HepG2 (cell line): Measurements from ENCODE around the gene INPP4B. TPM values are rescaled to one million over a fixed set of nuclear protein-coding genes. Genes with fewer than 3 reads are reported as not detected.

Source experiments
- ATAC-seq: fragments of 200-7000 bp; cut with Tn5 transposase; 3 replicates; pipeline ENCODE4 v1.9.1; 2020; ENCODE audit warnings: mild to moderate bottlenecking, moderate library complexity
- BruUV-seq: library from RNA; stranded (reverse); fragments of 400-500 nt; replicated peaks from 2 replicates; lab custom pipeline; 2021; lab: Mats Ljungman, UMichigan
- CTCF ChIA-PET: fragments of 300-600 bp; formaldehyde crosslinking; extraction: SDS; loops from one replicate; lab custom pipeline; 2021; ENCODE audit warnings: low total read pairs, inconsistent platforms, low intra/inter-chr PET ratio; lab: Yijun Ruan, JAX
- POLR2A ChIA-PET: fragments of 350-600 bp; sonication (Branson Sonifier 250); formaldehyde crosslinking; loops from one replicate; lab custom pipeline; 2020; ENCODE audit warnings: antibody characterized with exemption, inconsistent platforms; lab: Yijun Ruan, JAX
- DNase-seq: peaks from one replicate; pipeline ENCODE4 v3.0.0-alpha.2; 2015; ENCODE audit warnings: low spot score
- FAIRE-seq: peaks from 3 replicates; lab custom pipeline; 2011; peaks lifted over from hg19 to GRCh38; lab: Jason Lieb, UNC
- H2AFZ ChIP-seq: one replicate; pipeline ENCODE4 v1.6.1; 2011; ENCODE audit warnings: low read length, inconsistent platforms
- H3K27ac ChIP-seq: fragments of 300-600 bp; 3 replicates; pipeline ENCODE4 v1.8.0; 2011; ENCODE audit warnings: mixed run types, mild to moderate bottlenecking, mixed read lengths, low read length, inconsistent platforms; ENCODE audit not compliant: insufficient read depth; ENCODE audit errors: extremely low read length
- H3K27me3 ChIP-seq, 2 experiments: fragments of 200-600 bp in 1 of 2; 2 replicates in 1 of 2; 3 replicates in 1 of 2; pipeline versions ENCODE4 v1.6.0 to v1.8.0; 2011; ENCODE audit warnings: low read length in 2 of 2, mild to moderate bottlenecking in 2 of 2, moderate library complexity in 2 of 2, inconsistent platforms in 1 of 2; ENCODE audit not compliant: insufficient read depth in 2 of 2, control insufficient read depth in 1 of 2
- H3K36me3 ChIP-seq, 2 experiments: fragments of 200-600 bp in 1 of 2; replicated peaks in 1 of 2; 2 replicates in 1 of 2; 3 replicates in 1 of 2; pipeline versions ENCODE4 v1.5.1 to v1.8.0; 2011; ENCODE audit warnings: low read length in 2 of 2, inconsistent platforms in 1 of 2; ENCODE audit not compliant: insufficient read depth in 2 of 2, control insufficient read depth in 1 of 2
- H3K4me1 ChIP-seq: 2 replicates; pipeline ENCODE4 v1.5.1; 2012; ENCODE audit warnings: low read length, inconsistent platforms; ENCODE audit not compliant: insufficient read depth
- H3K4me2 ChIP-seq: 2 replicates; pipeline ENCODE4 v1.6.0; 2011; ENCODE audit warnings: low read depth, low read length, inconsistent platforms
- H3K4me3 ChIP-seq, 3 experiments: fragments of 200-600 bp in 1 of 3; sonication (generic), shearing (Covaris generic) in 1 of 3; replicated peaks in 1 of 3; 2 replicates each; pipeline ENCODE4 v1.5.1; 2011 to 2016; ENCODE audit warnings: low read length in 3 of 3, inconsistent platforms in 2 of 3, low read depth in 2 of 3, mild to moderate bottlenecking in 2 of 3, control low read depth in 1 of 3, mixed read lengths in 1 of 3; ENCODE audit not compliant: insufficient read depth in 1 of 3
- H3K79me2 ChIP-seq: one replicate; pipeline ENCODE4 v1.6.1; 2011; ENCODE audit warnings: low read length, inconsistent platforms; ENCODE audit not compliant: insufficient read depth
- H3K9ac ChIP-seq: 2 replicates; pipeline ENCODE4 v1.6.0; 2011; ENCODE audit warnings: mild to moderate bottlenecking, low read depth, low read length, inconsistent platforms; ENCODE audit not compliant: insufficient read depth
- H3K9me3 ChIP-seq: 2 replicates; pipeline ENCODE4 v1.5.1; 2012; ENCODE audit warnings: mild to moderate bottlenecking, low read length
- H4K20me1 ChIP-seq: 2 replicates; pipeline ENCODE4 v1.6.0; 2011; ENCODE audit warnings: inconsistent platforms, mild to moderate bottlenecking, low read length, moderate library complexity; ENCODE audit not compliant: insufficient read depth
- FOXP1 ChIP-seq, 2 experiments: fragments of 450-650 bp in 1 of 2; IDR thresholded peaks; 2 replicates each; pipeline ENCODE4 v1.6.1; 2017 to 2018; ENCODE audit warnings: antibody characterized with exemption in 1 of 2
- KMT2B ChIP-seq: IDR thresholded peaks from 2 replicates; pipeline ENCODE4 v1.6.1; 2016; ENCODE audit warnings: missing genetic modification reagents, missing compliant biosample characterization
- MLLT10 ChIP-seq: sonication (generic); formaldehyde crosslinking; IDR thresholded peaks from 2 replicates; pipeline ENCODE4 v1.4.0; 2020; ENCODE audit warnings: missing genetic modification reagents
- NCOA1 ChIP-seq: sonication (generic); formaldehyde crosslinking; IDR thresholded peaks from 2 replicates; pipeline ENCODE4 v1.9.0; 2021; ENCODE audit warnings: missing genetic modification reagents
- PAWR ChIP-seq: sonication (generic); formaldehyde crosslinking; IDR thresholded peaks from 2 replicates; pipeline ENCODE4 v1.4.0; 2020; ENCODE audit warnings: missing genetic modification reagents, mild to moderate bottlenecking, borderline replicate concordance
- REPIN1 ChIP-seq: sonication (generic); formaldehyde crosslinking; IDR thresholded peaks from 2 replicates; pipeline ENCODE4 v1.8.0; 2022; ENCODE audit warnings: missing genetic modification reagents, low read depth, mild to moderate bottlenecking, borderline replicate concordance
- RFX5 ChIP-seq: IDR thresholded peaks from 2 replicates; pipeline ENCODE4 v1.6.1; 2011; ENCODE audit warnings: low read depth, low read length, improper control_type of control experiment
- ZBTB20 ChIP-seq: sonication (generic); formaldehyde crosslinking; IDR thresholded peaks from 2 replicates; pipeline ENCODE4 v1.8.1; 2023; ENCODE audit warnings: missing genetic modification reagents, low read depth, mild to moderate bottlenecking, borderline replicate concordance
- ZBTB7A ChIP-seq: sonication (generic); formaldehyde crosslinking; IDR thresholded peaks from 2 replicates; pipeline ENCODE4 v1.8.0; 2022; ENCODE audit warnings: mild to moderate bottlenecking, missing genetic modification reagents
- ZFP90 ChIP-seq: sonication (generic); formaldehyde crosslinking; IDR thresholded peaks from 2 replicates; pipeline ENCODE4 v1.8.0; 2022; ENCODE audit warnings: missing genetic modification reagents, mild to moderate bottlenecking, inconsistent platforms, borderline replicate concordance
- WGBS: methylation state at CpG from one replicate; pipeline ENCODE4 v1.1.6; 2017; ENCODE audit warnings: low lambda C conversion rate; 5-methylcytosine and 5-hydroxymethylcytosine counted together
- in situ Hi-C: cut with HindIII; loops from 2 replicates; pipeline ENCODE4 v1.10.0; 2017; ENCODE audit warnings: low pct_unique_long_range_greater_than_20kb; ENCODE audit not compliant: extremely low pct_ligation_motif_present
- intact Hi-C: fragments of 100-400 bp; cut with micrococcal nuclease; formaldehyde crosslinking; loops from one replicate; pipeline ENCODE4 v1.10.0; 2022; ENCODE audit not compliant: unreplicated experiment
- polyA plus RNA-seq, 8 experiments: library from polyadenylated mRNA; depleted of rRNA in 3 of 8; stranded (reverse) in 7 of 8; unstranded in 1 of 8; fragments of >200 nt; fragmentation: Illumina TruSeq in 4 of 8; extraction: Trizol in 4 of 8; gene quantifications; 2 replicates each; pipeline versions ENCODE4 v1.2.1 to v1.2.3, GENCODE V29; 2011 to 2016; ENCODE audit warnings: low read depth in 4 of 8, missing spikeins in 1 of 8, mixed read lengths in 1 of 8; ENCODE audit not compliant: insufficient read depth in 1 of 8
- total RNA-seq, 5 experiments: library from RNA; depleted of rRNA; stranded (reverse); fragments of >200 nt; fragmentation: Illumina TruSeq; extraction: Trizol; gene quantifications; 2 replicates each; pipeline ENCODE4 v1.2.3, GENCODE V29; 2016; ENCODE audit warnings: low read depth in 1 of 5
- TF ChIP-seq, protein P1 (sequence below): IDR thresholded peaks from 2 replicates; pipeline ENCODE4 v1.6.1; 2016; ENCODE audit warnings: control low read depth
- TF ChIP-seq, protein P2 (sequence below): sonication (generic); formaldehyde crosslinking; IDR thresholded peaks from 2 replicates; pipeline ENCODE4 v1.4.0; 2020; ENCODE audit warnings: missing genetic modification reagents
- TF ChIP-seq, protein P3 (sequence below): sonication (generic); formaldehyde crosslinking; IDR thresholded peaks from 2 replicates; pipeline ENCODE4 v1.5.0; 2020; ENCODE audit warnings: missing genetic modification reagents

The INPP4B gene
- total and polyA plus RNA-seq, 2 of the 13 experiments (the other 11 are each of a cell fraction or from before 2014, with no cell fraction given) = not detected

DNA sequence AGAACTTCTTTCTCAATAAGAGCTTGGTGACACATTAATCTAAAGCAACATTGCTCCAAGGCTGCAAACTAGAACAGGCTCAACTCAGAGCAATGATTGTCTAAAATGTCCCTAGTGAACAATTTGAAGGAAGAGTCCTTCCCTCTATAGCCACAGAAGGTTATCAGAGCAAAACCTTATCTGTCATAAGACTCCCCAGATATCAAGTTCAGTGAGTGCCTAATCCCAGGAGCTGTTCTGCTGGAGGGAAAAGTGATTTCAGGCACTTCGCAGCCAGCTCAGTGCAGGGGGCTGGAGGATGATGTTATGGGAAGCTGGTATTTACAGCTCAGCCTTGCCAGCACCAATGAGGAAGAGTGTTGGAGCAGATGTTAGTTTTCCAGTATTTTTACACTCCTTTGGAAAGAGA, 497.5 kb downstream of the INPP4B start:
- ATAC-seq (no peak), DNase-seq (no peak), FAIRE-seq (no peak)
- Histone ChIP-seq H3K36me3 (no peaks in the 10 kb centered on the region), H3K9me3 (no peaks in the 10 kb centered on the region), H3K4me1 (no peaks in the 10 kb centered on the region), H3K27ac (no peak overlapping the region), H3K9ac (no peak overlapping the region), H4K20me1 (no peaks in the 10 kb centered on the region), H3K79me2 (no peaks in the 10 kb centered on the region), H2AFZ (no peak overlapping the region), H3K4me2 (no peak overlapping the region), H3K4me3 (no peak overlapping the region), H3K27me3 (no peaks in the 10 kb centered on the region)
- POLR2A ChIA-PET = no interaction called here
- TF ChIP-seq PAWR (no peak), FOXP1 (IDR thresholded peaks at IDR 0.05) (no peak), FOXP1 (CRISPR knock-in tag; IDR thresholded peaks at IDR 0.05) (no peak), NCOA1 (no peak), KMT2B (no peak), MLLT10 (no peak), ZBTB7A (CRISPR knock-in tag) (no peak), ZBTB20 (CRISPR knock-in tag) (no peak), RFX5 (no peak), ZFP90 (CRISPR knock-in tag) (no peak), REPIN1 (CRISPR knock-in tag) (no peak)
- TF ChIP-seq, protein P1, sequence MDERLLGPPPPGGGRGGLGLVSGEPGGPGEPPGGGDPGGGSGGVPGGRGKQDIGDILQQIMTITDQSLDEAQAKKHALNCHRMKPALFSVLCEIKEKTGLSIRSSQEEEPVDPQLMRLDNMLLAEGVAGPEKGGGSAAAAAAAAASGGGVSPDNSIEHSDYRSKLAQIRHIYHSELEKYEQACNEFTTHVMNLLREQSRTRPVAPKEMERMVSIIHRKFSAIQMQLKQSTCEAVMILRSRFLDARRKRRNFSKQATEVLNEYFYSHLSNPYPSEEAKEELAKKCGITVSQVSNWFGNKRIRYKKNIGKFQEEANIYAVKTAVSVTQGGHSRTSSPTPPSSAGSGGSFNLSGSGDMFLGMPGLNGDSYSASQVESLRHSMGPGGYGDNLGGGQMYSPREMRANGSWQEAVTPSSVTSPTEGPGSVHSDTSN (CRISPR knock-in tag) = no peak
- TF ChIP-seq, protein P2, sequence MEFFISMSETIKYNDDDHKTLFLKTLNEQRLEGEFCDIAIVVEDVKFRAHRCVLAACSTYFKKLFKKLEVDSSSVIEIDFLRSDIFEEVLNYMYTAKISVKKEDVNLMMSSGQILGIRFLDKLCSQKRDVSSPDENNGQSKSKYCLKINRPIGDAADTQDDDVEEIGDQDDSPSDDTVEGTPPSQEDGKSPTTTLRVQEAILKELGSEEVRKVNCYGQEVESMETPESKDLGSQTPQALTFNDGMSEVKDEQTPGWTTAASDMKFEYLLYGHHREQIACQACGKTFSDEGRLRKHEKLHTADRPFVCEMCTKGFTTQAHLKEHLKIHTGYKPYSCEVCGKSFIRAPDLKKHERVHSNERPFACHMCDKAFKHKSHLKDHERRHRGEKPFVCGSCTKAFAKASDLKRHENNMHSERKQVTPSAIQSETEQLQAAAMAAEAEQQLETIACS = no peak
- TF ChIP-seq, protein P3, sequence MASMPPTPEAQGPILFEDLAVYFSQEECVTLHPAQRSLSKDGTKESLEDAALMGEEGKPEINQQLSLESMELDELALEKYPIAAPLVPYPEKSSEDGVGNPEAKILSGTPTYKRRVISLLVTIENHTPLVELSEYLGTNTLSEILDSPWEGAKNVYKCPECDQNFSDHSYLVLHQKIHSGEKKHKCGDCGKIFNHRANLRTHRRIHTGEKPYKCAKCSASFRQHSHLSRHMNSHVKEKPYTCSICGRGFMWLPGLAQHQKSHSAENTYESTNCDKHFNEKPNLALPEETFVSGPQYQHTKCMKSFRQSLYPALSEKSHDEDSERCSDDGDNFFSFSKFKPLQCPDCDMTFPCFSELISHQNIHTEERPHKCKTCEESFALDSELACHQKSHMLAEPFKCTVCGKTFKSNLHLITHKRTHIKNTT = no peak
- WGBS = 0% methylated on average over 1 of the region's 1 CpG
- CTCF ChIA-PET = no interaction called here
- in situ Hi-C loops (no loop called here), intact Hi-C loops (no loop called here)
- no TSS peak for BruUV-seq
